Transverse colon (tissue), 4 donors: Measurements from ENCODE around the gene PC. TPM values are rescaled to one million over a fixed set of nuclear protein-coding genes. Genes with fewer than 3 reads are reported as not detected.

ENCODE experiments used
- DNase-seq: peaks from one replicate; pipeline ENCODE4 v3.0.0-alpha.2; 2019
- H3K27ac ChIP-seq, 4 donors: fragments of 200-600 bp; sonication (generic); 2 replicates each; pipeline ENCODE4 v1.5.1; 2016 to 2018; ENCODE audit warnings: inconsistent platforms in 4 of 4
- H3K27me3 ChIP-seq: fragments of 200-600 bp; sonication (generic); 2 replicates; pipeline ENCODE4 v1.5.1; 2017; ENCODE audit warnings: inconsistent platforms
- H3K36me3 ChIP-seq, 4 donors: fragments of 200-600 bp; sonication (generic); 2 replicates each; pipeline ENCODE4 v1.5.1; 2017 to 2019; ENCODE audit warnings: inconsistent platforms in 4 of 4
- H3K4me1 ChIP-seq, 4 donors: fragments of 200-600 bp; sonication (generic); 2 replicates each; pipeline ENCODE4 v1.5.1; 2017 to 2020; ENCODE audit warnings: inconsistent platforms in 4 of 4
- H3K4me3 ChIP-seq, 4 donors: fragments of 200-600 bp; sonication (generic); 1 replicate in 1 of 4; 2 replicates in 3 of 4; pipeline versions ENCODE4 v1.5.1 to v1.6.1; 2017 to 2019; ENCODE audit warnings: inconsistent platforms in 4 of 4
- H3K9me3 ChIP-seq, 2 donors: fragments of 200-600 bp; sonication (generic); 2 replicates each; pipeline ENCODE4 v1.5.1; 2017 to 2019; ENCODE audit warnings: inconsistent platforms in 2 of 2
- CTCF ChIP-seq, 5 experiments: fragments of 200-600 bp in 3 of 5; fragments of 450-650 bp in 2 of 5; sonication (generic) in 3 of 5; IDR thresholded peaks; 1 replicate in 2 of 5; 2 replicates in 3 of 5; pipeline ENCODE4 v1.5.1; 2016 to 2017; ENCODE audit warnings: antibody characterized with exemption in 5 of 5, inconsistent platforms in 3 of 5, mild to moderate bottlenecking in 2 of 5, moderate library complexity in 1 of 5
- EP300 ChIP-seq: sonication (generic); formaldehyde crosslinking; IDR thresholded peaks from one replicate; pipeline ENCODE4 v1.6.1; 2017; ENCODE audit warnings: antibody characterized with exemption, low read depth
- POLR2A ChIP-seq: fragments of 450-650 bp; IDR thresholded peaks from one replicate; pipeline ENCODE4 v1.6.1; 2016; ENCODE audit warnings: antibody characterized with exemption, mild to moderate bottlenecking, moderate library complexity
- POLR2AphosphoS5 ChIP-seq, 3 donors: sonication (generic); formaldehyde crosslinking; IDR thresholded peaks; one replicate each; pipeline ENCODE4 v1.6.1; 2016; ENCODE audit warnings: antibody characterized with exemption in 3 of 3
- WGBS, 2 donors: methylation state at CpG; one replicate each; pipeline ENCODE4 v1.1.5; 2018; ENCODE audit warnings: low coverage in 1 of 2; 5-methylcytosine and 5-hydroxymethylcytosine counted together
- in situ Hi-C, 4 donors: fragments of 200-750 bp; cut with MboI; loops; one replicate each; pipeline versions ENCODE4 v1.15.0 to v1.15.1; 2017; ENCODE audit warnings: low sequenced_read_pairs in 3 of 4, low pct_ligation_motif_present in 1 of 4, low pct_unique_long_range_greater_than_20kb in 1 of 4
- intact Hi-C: fragments of 100-400 bp; cut with DNase I; formaldehyde crosslinking; loops from one replicate; pipeline ENCODE4 v1.15.1; 2023; ENCODE audit warnings: low total_unique reads
- total RNA-seq, 4 donors: library from RNA; depleted of rRNA; stranded (reverse); fragments of >200 nt; gene quantifications; one replicate each; pipeline ENCODE4 v1.1.0, GENCODE V29; 2016

Gene PC
- total RNA-seq, 4 donors from 2014 or later: 14.9 to 246 (median 38.1) TPM

- Histone ChIP-seq H3K36me3 (no peaks in the 10 kb centered on the region), H3K9me3 (no peaks in the 10 kb centered on the region), H3K27ac (no peak overlapping the region), H3K4me1 (peaks cover 0 to 10% (median 7%) of the 10 kb centered on the region in 4 donors), H3K4me3 (no peak overlapping the region), H3K27me3 (no peaks in the 10 kb centered on the region)
- WGBS, 2 donors: 70% methylated on average over 2 to 9 of the region's 9 CpGs
- DNase-seq: no peak
- intact Hi-C loops: no loop called here
- TF ChIP-seq POLR2AphosphoS5 (IDR thresholded peaks at IDR 0.05) (no peak), EP300 (no peak), POLR2A (no peak), CTCF (IDR thresholded peaks at IDR 0.05) (no peak)
- in situ Hi-C loops: no loop called here
Measured at GRCh38 chr11:66912911-66913310, 45.3 kb downstream of the PC start.

GRCh38 chr11:66912361-66912760 is 45.8 kb downstream of the PC start:
- Histone ChIP-seq H3K27me3 (no peaks in the 10 kb centered on the region), H3K4me1 (peaks cover 0 to 10% (median 7%) of the 10 kb centered on the region in 4 donors), H3K9me3 (no peaks in the 10 kb centered on the region), H3K27ac (no peak overlapping the region), H3K4me3 (no peak overlapping the region), H3K36me3 (no peaks in the 10 kb centered on the region)
- no peak for DNase-seq
- in situ Hi-C loops: no loop called here
- intact Hi-C loops: no loop called here
- TF ChIP-seq EP300 (no peak), CTCF (IDR thresholded peaks at IDR 0.05) (no peak), POLR2AphosphoS5 (IDR thresholded peaks at IDR 0.05) (no peak), POLR2A (no peak)
- WGBS, 2 donors: 82% methylated on average over 7 of the region's 7 CpGs; no CpG with 5 or more reads in 1 of the 2 donors

GRCh38 chr11:66910669-66911068 is 47.5 kb downstream of the PC start:
- in situ Hi-C loops: no loop called here
- Histone ChIP-seq H3K4me1 (peaks cover 0 to 6% (median 5%) of the 10 kb centered on the region in 4 donors), H3K27me3 (no peaks in the 10 kb centered on the region), H3K36me3 (no peaks in the 10 kb centered on the region), H3K4me3 (no peak overlapping the region), H3K9me3 (no peaks in the 10 kb centered on the region), H3K27ac (no peak overlapping the region)
- WGBS, 2 donors: 84% methylated on average over 4 of the region's 4 CpGs
- intact Hi-C loops: no loop called here
- no peak for DNase-seq
- TF ChIP-seq POLR2AphosphoS5 (IDR thresholded peaks at IDR 0.05): no peak
- no peak for TF ChIP-seq EP300
- TF ChIP-seq CTCF (IDR thresholded peaks at IDR 0.05): no peak
- no peak for TF ChIP-seq POLR2A

- no peaks in the 10 kb centered on the region for H3K36me3 ChIP-seq
- intact Hi-C loops: no loop called here
- 87 to 91% methylated on average over 7 to 10 of the region's 10 CpGs for WGBS, 2 donors
- no peak overlapping the region for H3K27ac ChIP-seq
- DNase-seq: no peak
- H3K9me3 ChIP-seq: no peaks in the 10 kb centered on the region
- in situ Hi-C loops: no loop called here
- no peaks in the 10 kb centered on the region for H3K27me3 ChIP-seq
- peaks cover 0 to under 1% (median 0%) of the 10 kb centered on the region in 4 donors for H3K4me1 ChIP-seq
- TF ChIP-seq POLR2AphosphoS5 (IDR thresholded peaks at IDR 0.05): no peak
- no peak for TF ChIP-seq POLR2A
- TF ChIP-seq CTCF (IDR thresholded peaks at IDR 0.05): no peak
- no peak for TF ChIP-seq EP300
- H3K4me3 ChIP-seq: no peak overlapping the region
Measured at GRCh38 chr11:66910016-66910415, 48.2 kb downstream of the PC start.
